ENCODE data around the gene SELENOM.
"Not testable (repeated sequence)": the region's sequence is repeated elsewhere in the genome, so short reads cannot be mapped to it uniquely, and the experiment has no call there.

The SELENOM gene

GRCh38 chr22:31128156-31128555 lies 20.8 kb upstream of the SELENOM start:
- no peak for DNase-seq

DNA sequence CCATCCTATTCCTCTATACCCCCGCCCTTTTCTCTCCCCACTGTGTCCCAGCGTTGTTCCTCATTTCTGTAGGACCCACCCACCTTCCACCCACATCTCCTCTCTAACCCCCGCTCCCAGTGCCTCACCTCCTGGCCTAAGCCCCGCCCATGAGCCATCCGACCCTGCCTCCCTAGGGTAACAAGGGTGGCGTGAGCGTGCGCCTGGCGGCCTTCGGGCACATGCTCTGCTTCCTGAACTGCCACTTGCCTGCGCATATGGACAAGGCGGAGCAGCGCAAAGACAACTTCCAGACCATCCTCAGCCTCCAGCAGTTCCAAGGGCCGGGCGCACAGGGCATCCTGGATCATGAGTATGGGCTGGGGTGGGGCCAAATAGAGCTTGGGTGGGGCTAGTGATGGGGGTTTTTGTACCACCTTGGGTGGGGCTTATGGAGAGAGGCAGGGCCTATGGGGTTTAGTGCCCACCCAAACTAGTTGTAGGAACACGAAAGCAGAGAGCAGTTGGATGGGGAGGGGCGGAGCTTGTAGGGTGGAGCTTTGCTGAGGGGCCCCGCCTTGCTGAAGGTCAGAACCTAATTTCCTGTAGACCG lies 19.9 kb upstream of the SELENOM start:
- DNase-seq = no peak

- DNase-seq = no peak
These were observed 19.5 kb upstream of the SELENOM start for GRCh38 chr22:31126869-31127175.

GRCh38 chr22:31126128-31126868 lies 18.9 kb upstream of the SELENOM start:
- peak; percentile 49 for DNase-seq

DNA sequence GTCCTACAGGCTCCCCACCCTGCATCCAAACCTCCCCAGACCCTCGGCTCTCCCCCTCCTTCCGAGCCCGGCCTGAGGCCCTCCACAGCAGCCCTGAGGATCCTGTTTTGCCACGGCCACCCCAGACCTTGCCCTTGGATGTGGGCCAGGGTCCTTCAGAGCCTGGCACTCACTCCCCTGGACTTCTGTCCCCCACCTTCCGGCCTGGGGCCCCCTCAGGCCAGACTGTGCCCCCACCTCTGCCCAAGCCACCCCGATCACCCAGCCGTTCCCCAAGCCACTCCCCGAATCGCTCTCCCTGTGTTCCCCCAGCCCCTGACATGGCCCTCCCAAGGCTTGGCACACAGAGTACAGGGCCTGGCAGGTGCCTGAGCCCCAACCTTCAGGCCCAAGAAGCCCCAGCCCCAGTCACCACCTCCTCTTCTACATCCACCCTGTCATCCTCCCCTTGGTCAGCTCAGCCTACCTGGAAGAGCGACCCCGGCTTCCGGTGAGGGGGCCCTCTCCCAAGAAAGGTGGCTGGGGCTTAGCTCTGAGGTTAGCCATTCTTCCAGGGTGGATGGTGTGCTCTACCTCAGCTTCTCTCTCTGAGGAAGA lies 18.3 kb upstream of the SELENOM start:
- no peak for DNase-seq

DNA sequence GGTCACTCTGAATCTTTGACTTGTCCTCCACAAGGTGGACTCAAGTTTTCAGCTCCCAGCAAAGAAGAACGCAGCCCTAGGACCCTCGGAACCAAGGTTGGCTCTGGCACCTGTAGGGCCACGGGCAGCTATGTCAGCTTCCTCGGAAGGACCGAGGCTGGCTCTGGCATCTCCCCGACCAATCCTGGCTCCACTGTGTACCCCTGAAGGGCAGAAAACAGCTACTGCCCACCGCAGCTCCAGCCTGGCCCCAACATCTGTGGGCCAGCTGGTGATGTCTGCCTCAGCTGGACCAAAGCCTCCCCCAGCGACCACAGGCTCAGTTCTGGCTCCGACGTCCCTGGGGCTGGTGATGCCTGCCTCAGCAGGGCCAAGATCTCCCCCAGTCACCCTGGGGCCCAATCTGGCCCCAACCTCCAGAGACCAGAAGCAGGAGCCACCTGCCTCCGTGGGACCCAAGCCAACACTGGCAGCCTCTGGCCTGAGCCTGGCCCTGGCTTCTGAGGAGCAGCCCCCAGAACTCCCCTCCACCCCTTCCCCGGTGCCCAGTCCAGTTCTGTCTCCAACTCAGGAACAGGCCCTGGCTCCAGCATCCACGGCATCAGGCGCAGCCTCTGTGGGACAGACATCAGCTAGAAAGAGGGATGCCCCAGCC lies 17.6 kb upstream of the SELENOM start:
- DNase-seq = no peak

- DNase-seq = no peak
These were observed 16.9 kb upstream of the SELENOM start for GRCh38 chr22:31124290-31124689.

DNA sequence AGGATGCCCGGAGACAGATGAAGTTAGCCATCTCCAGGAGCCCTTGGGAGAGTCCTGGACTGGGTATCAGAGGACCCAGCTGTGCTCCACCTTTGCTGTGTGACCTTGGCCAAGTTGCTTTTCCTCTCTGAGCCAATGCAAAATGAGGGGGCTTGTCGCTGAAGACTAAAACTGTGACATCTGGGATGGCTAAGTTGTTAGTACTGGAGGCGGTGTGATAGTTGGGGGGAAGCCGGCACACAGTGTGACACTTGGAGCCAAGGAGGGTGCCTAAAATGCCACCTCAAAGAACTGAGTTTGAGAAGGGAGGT lies 15.9 kb upstream of the SELENOM start:
- DNase-seq = no peak

GRCh38 chr22:31122532-31123291 lies 15.3 kb upstream of the SELENOM start, which contains the start of gene INPP5J:
TSS of gene INPP5J (plus strand) at chr22:31122966. CDS start at chr22:31123015, 49 bp downstream.
- peak; percentile 84 for DNase-seq

DNA sequence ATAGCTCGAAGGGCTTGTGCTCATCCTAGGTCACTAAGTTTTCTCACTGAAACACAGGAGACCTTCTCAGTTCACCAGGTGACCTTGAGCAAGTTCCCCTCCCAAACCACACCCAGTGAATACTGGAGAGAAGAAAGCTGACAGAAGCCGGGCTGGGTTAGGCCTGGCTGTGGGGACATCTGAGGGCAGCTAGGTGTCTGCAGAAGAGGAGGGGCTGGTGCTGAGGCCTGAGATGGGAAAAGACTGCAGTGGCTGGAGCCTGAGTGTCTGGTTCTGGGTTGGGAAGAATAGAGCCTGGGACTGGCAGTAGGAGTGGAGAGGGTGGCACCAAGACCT lies 14.8 kb upstream of the SELENOM start:
- DNase-seq = no peak

- DNase-seq = no peak
These were observed 14.0 kb upstream of the SELENOM start for GRCh38 chr22:31121403-31121802.

GRCh38 chr22:31120642-31121041 lies 13.3 kb upstream of the SELENOM start:
- no peak for DNase-seq

- no peak for DNase-seq
These were observed 12.9 kb upstream of the SELENOM start for GRCh38 chr22:31120230-31120629.

- no peak for DNase-seq
These were observed 11.8 kb upstream of the SELENOM start for GRCh38 chr22:31119026-31119717.

- DNase-seq = no peak
These were observed 10.9 kb upstream of the SELENOM start for GRCh38 chr22:31118046-31118820.

- DNase-seq = not testable (repeated sequence)
These were observed 5.3 kb upstream of the SELENOM start for GRCh38 chr22:31112547-31113091.

- DNase-seq = no peak
These were observed 488 bp upstream of the SELENOM start for GRCh38 chr22:31107894-31108218.

DNA sequence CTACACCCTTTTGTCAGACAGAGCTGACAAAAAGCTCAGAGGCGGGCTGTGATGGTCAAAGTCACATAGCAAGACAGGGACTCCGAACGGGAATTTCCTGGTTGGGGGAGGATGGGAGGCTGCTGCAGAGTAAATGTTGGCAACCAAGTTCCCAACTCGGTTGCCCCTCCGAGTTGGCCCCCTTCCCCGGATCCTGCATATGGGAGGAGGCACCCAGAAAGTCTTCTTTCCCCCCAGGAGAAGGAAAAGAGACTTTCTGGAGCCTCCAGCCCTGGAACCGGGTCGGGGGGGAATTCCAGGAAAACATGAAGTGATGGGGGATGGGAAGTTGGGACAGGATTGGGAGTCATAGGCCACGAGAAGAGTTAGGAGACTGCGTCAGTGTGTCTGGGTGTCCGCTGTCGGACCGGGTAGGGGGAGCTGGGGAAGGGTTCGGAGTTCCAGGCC lies 614 bp downstream of the SELENOM start:
- DNase-seq = no peak

DNA sequence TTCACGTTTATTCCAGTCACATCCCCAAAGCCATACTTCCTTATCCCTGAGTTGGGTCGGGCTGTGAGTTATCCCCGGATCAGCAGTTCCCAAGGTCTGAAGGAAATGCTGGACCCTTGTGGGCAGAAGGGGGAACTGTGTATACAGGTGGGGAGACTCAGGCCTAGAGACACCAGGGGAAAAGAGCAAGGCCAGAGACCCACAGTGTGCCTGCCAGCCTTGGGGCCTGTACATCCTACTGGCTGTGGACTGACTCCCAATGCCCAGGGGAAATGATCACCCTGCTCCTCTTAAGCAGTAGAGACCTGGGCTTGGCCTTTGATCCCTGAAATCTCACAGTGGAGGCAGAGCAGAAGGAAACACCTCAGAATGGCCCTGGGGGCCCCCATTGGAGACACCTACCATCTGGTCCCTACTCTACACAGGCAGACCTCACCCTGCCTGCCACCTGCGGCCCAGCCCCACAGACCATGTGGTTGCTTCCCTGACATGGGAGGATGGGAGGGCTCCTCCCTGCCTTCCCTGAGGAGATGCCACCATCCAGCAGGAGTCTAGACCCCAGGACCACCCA lies 1.3 kb downstream of the SELENOM start:
- no peak for DNase-seq

DNA sequence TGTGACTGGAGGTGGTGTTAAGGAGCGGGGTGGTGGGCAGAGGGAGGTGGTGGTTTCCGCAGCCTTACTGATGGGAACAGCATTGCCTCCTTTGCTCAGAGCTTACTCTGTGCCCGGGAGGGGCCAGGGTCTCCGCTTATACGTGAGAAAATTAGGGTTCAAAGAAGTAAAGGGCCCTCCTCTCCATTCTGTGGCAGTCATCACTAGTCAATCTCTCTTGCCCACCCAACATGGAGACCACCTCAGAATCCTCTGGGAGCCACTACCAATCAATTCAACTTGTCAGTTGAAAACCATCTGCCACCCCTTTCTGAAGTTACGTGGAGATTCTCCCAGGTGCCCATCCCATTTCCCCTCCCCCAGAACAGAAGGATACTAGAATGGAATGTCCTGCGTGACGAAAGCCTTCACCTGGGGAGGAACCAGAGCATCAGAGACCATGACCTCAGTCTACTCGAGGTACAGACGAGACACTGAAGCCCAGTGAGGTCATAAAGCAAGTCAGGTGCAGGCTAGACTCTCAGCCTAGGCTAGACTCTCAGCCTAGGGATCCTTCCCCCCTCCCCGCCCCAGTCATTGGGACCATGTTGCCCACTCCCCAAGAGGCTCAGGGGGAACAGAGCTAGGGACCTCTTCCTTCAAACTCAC lies 2.0 kb downstream of the SELENOM start:
- DNase-seq = no peak

GRCh38 chr22:31104869-31105268 lies 2.5 kb downstream of the SELENOM start:
- DNase-seq = no peak

Data from NCI-H2029 (cell line).